OCI-LY7 (cell line): ENCODE results near the gene TRIM69.
"Not testable (repeated sequence)": the region's sequence is repeated elsewhere in the genome, so short reads cannot be mapped to it uniquely, and the experiment has no call there.

ENCODE experiments used
- EZH2phosphoT487 ChIP-seq: fragments of 200-600 bp; sonication (generic); IDR thresholded peaks from 2 replicates; pipeline ENCODE4 v1.6.1; 2018; ENCODE audit warnings: low read depth, borderline replicate concordance, mild to moderate bottlenecking, mixed run types, antibody characterized with exemption, low read length, moderate library complexity, mixed read lengths
- TF ChIP-seq, protein P1 (sequence below): fragments of 200-600 bp; sonication (generic); conservative IDR thresholded peaks from 2 replicates; pipeline ENCODE4 v1.5.1; 2014; ENCODE audit warnings: mild to moderate bottlenecking, antibody characterized with exemption, low read length, moderate library complexity, mixed read lengths

DNA sequence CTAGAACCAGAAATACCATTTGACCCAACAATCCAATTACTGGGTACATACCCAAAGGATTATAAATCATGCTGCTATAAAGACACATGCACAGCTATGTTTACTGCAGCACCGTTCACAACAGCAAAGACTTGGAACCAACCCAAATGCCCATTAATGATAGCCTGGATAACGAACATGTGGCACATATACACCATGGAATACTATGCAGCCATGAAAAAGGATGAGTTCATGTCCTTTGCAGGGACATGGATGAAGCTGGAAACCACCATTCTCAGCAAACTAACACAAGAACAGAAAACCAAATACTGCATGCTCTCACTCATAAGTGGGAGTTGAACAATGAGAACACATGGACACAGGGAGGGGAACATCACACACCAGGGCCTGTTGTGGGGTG, 47.0 kb upstream of the TRIM69 start:
- TF ChIP-seq, protein P1, sequence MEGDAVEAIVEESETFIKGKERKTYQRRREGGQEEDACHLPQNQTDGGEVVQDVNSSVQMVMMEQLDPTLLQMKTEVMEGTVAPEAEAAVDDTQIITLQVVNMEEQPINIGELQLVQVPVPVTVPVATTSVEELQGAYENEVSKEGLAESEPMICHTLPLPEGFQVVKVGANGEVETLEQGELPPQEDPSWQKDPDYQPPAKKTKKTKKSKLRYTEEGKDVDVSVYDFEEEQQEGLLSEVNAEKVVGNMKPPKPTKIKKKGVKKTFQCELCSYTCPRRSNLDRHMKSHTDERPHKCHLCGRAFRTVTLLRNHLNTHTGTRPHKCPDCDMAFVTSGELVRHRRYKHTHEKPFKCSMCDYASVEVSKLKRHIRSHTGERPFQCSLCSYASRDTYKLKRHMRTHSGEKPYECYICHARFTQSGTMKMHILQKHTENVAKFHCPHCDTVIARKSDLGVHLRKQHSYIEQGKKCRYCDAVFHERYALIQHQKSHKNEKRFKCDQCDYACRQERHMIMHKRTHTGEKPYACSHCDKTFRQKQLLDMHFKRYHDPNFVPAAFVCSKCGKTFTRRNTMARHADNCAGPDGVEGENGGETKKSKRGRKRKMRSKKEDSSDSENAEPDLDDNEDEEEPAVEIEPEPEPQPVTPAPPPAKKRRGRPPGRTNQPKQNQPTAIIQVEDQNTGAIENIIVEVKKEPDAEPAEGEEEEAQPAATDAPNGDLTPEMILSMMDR: not testable (repeated sequence)
- TF ChIP-seq EZH2phosphoT487: not testable (repeated sequence)
